Peyer's patch (tissue), 4 donors: Measurements from ENCODE around the gene TSPAN9. TPM values are rescaled to one million over a fixed set of nuclear protein-coding genes. Genes with fewer than 3 reads are reported as not detected.

Experiments used
- DNase-seq, 3 donors: peaks; one replicate each; pipeline ENCODE4 v3.0.0-alpha.2; 2017 to 2019
- H3K27ac ChIP-seq, 4 donors: fragments of 200-600 bp; sonication (generic); one replicate each; pipeline ENCODE4 v1.5.1; 2016 to 2019
- H3K27me3 ChIP-seq, 2 donors: fragments of 200-600 bp; sonication (generic); one replicate each; pipeline ENCODE4 v1.5.1; 2019
- H3K36me3 ChIP-seq, 3 donors: fragments of 200-600 bp; sonication (generic); one replicate each; pipeline ENCODE4 v1.5.1; 2016 to 2019
- H3K4me1 ChIP-seq, 4 donors: fragments of 200-600 bp; sonication (generic); one replicate each; pipeline ENCODE4 v1.5.1; 2016 to 2019
- H3K4me3 ChIP-seq, 4 donors: fragments of 200-600 bp; sonication (generic); 1 replicate in 3 of 4; 2 replicates in 1 of 4; pipeline ENCODE4 v1.5.1; 2016 to 2019; ENCODE audit warnings: mild to moderate bottlenecking in 1 of 4
- H3K9me3 ChIP-seq, 4 donors: fragments of 200-600 bp; sonication (generic); one replicate each; pipeline ENCODE4 v1.5.1; 2016 to 2019; ENCODE audit warnings: mild to moderate bottlenecking in 1 of 4
- POLR2A ChIP-seq, 2 donors: fragments of 450-650 bp; IDR thresholded peaks; one replicate each; pipeline ENCODE4 v1.5.1; 2017; ENCODE audit warnings: antibody characterized with exemption in 2 of 2, mild to moderate bottlenecking in 2 of 2, moderate library complexity in 2 of 2
- total RNA-seq, 4 donors: library from RNA; depleted of rRNA; stranded (reverse); fragments of >200 nt; gene quantifications; one replicate each; pipeline ENCODE4 v1.1.0, GENCODE V29; 2016
- TF ChIP-seq, protein P1 (sequence below), 6 experiments: fragments of 450-650 bp in 4 of 6; fragments of 200-600 bp in 2 of 6; sonication (generic) in 1 of 6; IDR thresholded peaks; one replicate each; pipeline ENCODE4 v1.5.1; 2017 to 2019; ENCODE audit warnings: antibody characterized with exemption in 6 of 6, mild to moderate bottlenecking in 3 of 6, moderate library complexity in 1 of 6

TSPAN9 gene
- total RNA-seq, 4 donors from 2014 or later = 7.5 to 23.9 (median 11.8) TPM

- no peaks in the 10 kb centered on the region for H3K27me3 ChIP-seq
- H3K36me3 ChIP-seq = no peaks in the 10 kb centered on the region
- peaks cover 0 to 15% (median 0%) of the 10 kb centered on the region in 4 donors for H3K4me1 ChIP-seq
- H3K9me3 ChIP-seq = no peaks in the 10 kb centered on the region
- TF ChIP-seq, protein P1, sequence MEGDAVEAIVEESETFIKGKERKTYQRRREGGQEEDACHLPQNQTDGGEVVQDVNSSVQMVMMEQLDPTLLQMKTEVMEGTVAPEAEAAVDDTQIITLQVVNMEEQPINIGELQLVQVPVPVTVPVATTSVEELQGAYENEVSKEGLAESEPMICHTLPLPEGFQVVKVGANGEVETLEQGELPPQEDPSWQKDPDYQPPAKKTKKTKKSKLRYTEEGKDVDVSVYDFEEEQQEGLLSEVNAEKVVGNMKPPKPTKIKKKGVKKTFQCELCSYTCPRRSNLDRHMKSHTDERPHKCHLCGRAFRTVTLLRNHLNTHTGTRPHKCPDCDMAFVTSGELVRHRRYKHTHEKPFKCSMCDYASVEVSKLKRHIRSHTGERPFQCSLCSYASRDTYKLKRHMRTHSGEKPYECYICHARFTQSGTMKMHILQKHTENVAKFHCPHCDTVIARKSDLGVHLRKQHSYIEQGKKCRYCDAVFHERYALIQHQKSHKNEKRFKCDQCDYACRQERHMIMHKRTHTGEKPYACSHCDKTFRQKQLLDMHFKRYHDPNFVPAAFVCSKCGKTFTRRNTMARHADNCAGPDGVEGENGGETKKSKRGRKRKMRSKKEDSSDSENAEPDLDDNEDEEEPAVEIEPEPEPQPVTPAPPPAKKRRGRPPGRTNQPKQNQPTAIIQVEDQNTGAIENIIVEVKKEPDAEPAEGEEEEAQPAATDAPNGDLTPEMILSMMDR (IDR thresholded peaks at IDR 0.05) = no peak
- TF ChIP-seq POLR2A (IDR thresholded peaks at IDR 0.05) = no peak
- H3K4me3 ChIP-seq = no peak overlapping the region
- no peak for DNase-seq
- H3K27ac ChIP-seq = no peak overlapping the region
Measured at GRCh38 chr12:3149515-3150307, 72.5 kb downstream of the TSPAN9 start.

- H3K4me1 ChIP-seq = peaks cover 0 to 15% (median 0%) of the 10 kb centered on the region in 4 donors
- H3K36me3 ChIP-seq = no peaks in the 10 kb centered on the region
- H3K9me3 ChIP-seq = no peaks in the 10 kb centered on the region
- H3K27ac ChIP-seq = no peak overlapping the region
- no peak overlapping the region for H3K4me3 ChIP-seq
- H3K27me3 ChIP-seq = no peaks in the 10 kb centered on the region
- no peak for TF ChIP-seq POLR2A (IDR thresholded peaks at IDR 0.05)
- TF ChIP-seq, protein P1 (IDR thresholded peaks at IDR 0.05) = no peak
- DNase-seq = no peak
Measured at GRCh38 chr12:3150308-3150670, 73.1 kb downstream of the TSPAN9 start.

GRCh38 chr12:3150931-3151835 lies 74.0 kb downstream of the TSPAN9 start:
- Histone ChIP-seq H3K27me3 (no peaks in the 10 kb centered on the region), H3K36me3 (no peaks in the 10 kb centered on the region), H3K4me1 (peaks cover 0 to 15% (median 0%) of the 10 kb centered on the region in 4 donors), H3K27ac (no peak overlapping the region), H3K9me3 (no peaks in the 10 kb centered on the region), H3K4me3 (no peak overlapping the region)
- TF ChIP-seq, protein P1 (IDR thresholded peaks at IDR 0.05) = no peak
- no peak for TF ChIP-seq POLR2A (IDR thresholded peaks at IDR 0.05)
- DNase-seq = no peak

DNA sequence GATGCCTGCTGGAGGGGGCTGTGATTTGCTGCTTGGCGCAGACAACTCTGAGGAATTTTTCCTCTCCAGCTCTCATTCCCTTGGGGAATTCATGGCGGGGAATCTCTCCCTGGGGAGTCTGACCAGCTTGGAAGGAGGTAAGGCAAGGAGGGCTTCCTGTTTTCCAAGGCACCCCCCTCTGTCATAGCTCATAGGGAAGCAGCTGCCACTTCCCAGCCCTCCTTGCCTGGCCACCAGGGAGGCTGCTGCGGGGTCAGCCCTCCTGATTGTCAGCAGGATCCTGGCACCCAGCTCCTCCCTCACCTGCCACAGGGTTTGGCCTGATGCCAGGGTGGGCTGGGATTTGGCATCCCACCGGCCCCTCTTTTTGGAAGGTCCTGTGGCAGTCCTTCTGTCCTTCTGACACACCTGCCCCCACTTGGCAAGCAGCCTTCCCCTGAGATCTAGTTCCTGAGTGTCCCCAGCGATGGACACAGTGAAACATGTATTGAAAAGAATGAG lies 74.9 kb downstream of the TSPAN9 start:
- peaks cover 0 to 15% (median 0%) of the 10 kb centered on the region in 4 donors for H3K4me1 ChIP-seq
- H3K9me3 ChIP-seq = no peaks in the 10 kb centered on the region
- no peak overlapping the region for H3K4me3 ChIP-seq
- H3K27me3 ChIP-seq = no peaks in the 10 kb centered on the region
- no peak for TF ChIP-seq POLR2A (IDR thresholded peaks at IDR 0.05)
- TF ChIP-seq, protein P1 (IDR thresholded peaks at IDR 0.05) = no peak
- no peak overlapping the region for H3K27ac ChIP-seq
- peak in 1 of 3 donors; percentile 30 for DNase-seq
- H3K36me3 ChIP-seq = no peaks in the 10 kb centered on the region

DNA sequence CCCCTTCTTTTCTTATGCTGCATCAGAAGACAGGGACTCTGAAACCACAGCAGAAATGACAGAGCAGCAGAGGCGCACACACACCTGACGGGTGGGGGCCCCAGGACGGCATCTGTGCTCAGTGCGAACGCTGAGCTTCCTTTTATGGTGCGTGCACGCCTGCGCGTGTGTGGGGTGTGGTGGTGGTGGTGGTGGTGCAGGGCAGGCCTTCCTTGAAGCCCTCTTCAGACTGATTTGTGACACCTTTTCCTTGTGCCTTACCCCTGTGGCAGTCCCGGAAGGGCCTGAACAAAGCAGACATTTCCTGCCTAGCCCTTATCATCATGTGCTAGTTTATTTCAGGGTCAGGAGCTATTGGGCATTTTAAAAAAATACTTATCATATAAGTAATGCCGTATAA lies 75.7 kb downstream of the TSPAN9 start:
- TF ChIP-seq, protein P1 (IDR thresholded peaks at IDR 0.05) = no peak
- no peak for TF ChIP-seq POLR2A (IDR thresholded peaks at IDR 0.05)
- H3K27me3 ChIP-seq = no peaks in the 10 kb centered on the region
- H3K4me3 ChIP-seq = no peak overlapping the region
- DNase-seq = peak in 1 of 3 donors; percentile 38
- no peaks in the 10 kb centered on the region for H3K9me3 ChIP-seq
- no peak overlapping the region for H3K27ac ChIP-seq
- no peaks in the 10 kb centered on the region for H3K36me3 ChIP-seq
- H3K4me1 ChIP-seq = peaks cover 0 to 15% (median 0%) of the 10 kb centered on the region in 4 donors
